Measurements from ENCODE around the gene DTNBP1.

DTNBP1 gene

DNA sequence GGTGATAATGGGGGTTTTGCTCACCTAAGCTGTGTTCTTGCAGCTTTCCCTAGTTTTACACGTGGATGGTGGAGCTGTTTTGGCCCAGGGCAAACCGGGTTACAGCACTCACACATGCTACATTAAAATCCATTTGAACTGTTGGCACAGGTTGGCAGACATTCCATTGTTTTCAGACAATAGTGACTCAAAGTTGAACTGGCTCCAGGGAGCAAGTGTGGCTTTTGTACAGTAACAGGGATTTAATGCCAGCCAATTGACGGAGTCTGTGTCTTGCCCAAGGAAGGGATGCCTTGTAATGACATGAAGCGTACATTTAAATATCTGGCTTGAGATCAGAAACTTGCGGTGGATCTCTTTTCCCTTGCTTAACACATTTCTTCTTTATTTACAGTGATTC is 183.1 kb downstream of the DTNBP1 start:
- WGBS (ENCODE audit: extremely low coverage, insufficient coverage, low lambda C conversion rate) = no CpG with 5 or more reads among the region's 5 CpGs
- Histone ChIP-seq H3K23ac (ENCODE audit: low read length) (no peak overlapping the region), H3K79me2 (ENCODE audit: control insufficient read depth, insufficient read depth, low read length) (peaks cover 57% of the 10 kb centered on the region), H2AK5ac (ENCODE audit: low read length) (no peak overlapping the region), H3K79me1 (ENCODE audit: low read length) (peaks cover 19% of the 10 kb centered on the region), H2BK120ac (ENCODE audit: low read depth, low read length) (no peak overlapping the region), H2BK15ac (replicated peaks; ENCODE audit: low read depth) (no peak overlapping the region), H3K27ac (ENCODE audit: low read depth, low read length) (no peak overlapping the region), H3K9ac (ENCODE audit: low read length) (no peak overlapping the region), H3K4me1 (ENCODE audit: control insufficient read depth, low read depth, low read length) (peaks cover 4% of the 10 kb centered on the region), H3K4ac (ENCODE audit: low read depth, low read length) (no peak overlapping the region), H3K4me3 (ENCODE audit: low read length) (no peak overlapping the region), H3K36me3 (ENCODE audit: control insufficient read depth, insufficient read depth, low read length) (no peaks in the 10 kb centered on the region), H3K56ac (ENCODE audit: low read length) (peak overlapping the region; percentile 40), H2BK5ac (ENCODE audit: low read length) (no peak overlapping the region), H3K18ac (ENCODE audit: low read length) (no peak overlapping the region), H4K5ac (ENCODE audit: low read length) (no peak overlapping the region), H3K27me3 (ENCODE audit: insufficient read depth, low read length, poor library complexity) (no peaks in the 10 kb centered on the region), H4K8ac (ENCODE audit: low read depth, low read length) (no peak overlapping the region), H3K4me2 (ENCODE audit: low read length) (no peak overlapping the region)
- DNase-seq = no peak

- Histone ChIP-seq H3K4me1 (ENCODE audit: control insufficient read depth, low read depth, low read length) (peaks cover 3% of the 10 kb centered on the region), H3K4me3 (ENCODE audit: low read length) (no peak overlapping the region), H3K56ac (ENCODE audit: low read length) (no peak overlapping the region), H4K8ac (ENCODE audit: low read depth, low read length) (no peak overlapping the region), H3K36me3 (ENCODE audit: control insufficient read depth, insufficient read depth, low read length) (no peaks in the 10 kb centered on the region), H2BK15ac (replicated peaks; ENCODE audit: low read depth) (no peak overlapping the region), H3K27me3 (ENCODE audit: insufficient read depth, low read length, poor library complexity) (no peaks in the 10 kb centered on the region), H3K79me2 (ENCODE audit: control insufficient read depth, insufficient read depth, low read length) (peaks cover 48% of the 10 kb centered on the region), H3K23ac (ENCODE audit: low read length) (no peak overlapping the region), H3K4ac (ENCODE audit: low read depth, low read length) (no peak overlapping the region), H3K79me1 (ENCODE audit: low read length) (peaks cover 14% of the 10 kb centered on the region), H4K5ac (ENCODE audit: low read length) (no peak overlapping the region), H2BK120ac (ENCODE audit: low read depth, low read length) (no peak overlapping the region), H3K27ac (ENCODE audit: low read depth, low read length) (no peak overlapping the region), H2BK5ac (ENCODE audit: low read length) (no peak overlapping the region), H2AK5ac (ENCODE audit: low read length) (no peak overlapping the region), H3K4me2 (ENCODE audit: low read length) (no peak overlapping the region), H3K18ac (ENCODE audit: low read length) (no peak overlapping the region), H3K9ac (ENCODE audit: low read length) (no peak overlapping the region)
- WGBS (ENCODE audit: extremely low coverage, insufficient coverage, low lambda C conversion rate) = no CpG with 5 or more reads among the region's 5 CpGs
- no peak for DNase-seq
These were observed 185.1 kb downstream of the DTNBP1 start for GRCh38 chr6:15477746-15478145.

DNA sequence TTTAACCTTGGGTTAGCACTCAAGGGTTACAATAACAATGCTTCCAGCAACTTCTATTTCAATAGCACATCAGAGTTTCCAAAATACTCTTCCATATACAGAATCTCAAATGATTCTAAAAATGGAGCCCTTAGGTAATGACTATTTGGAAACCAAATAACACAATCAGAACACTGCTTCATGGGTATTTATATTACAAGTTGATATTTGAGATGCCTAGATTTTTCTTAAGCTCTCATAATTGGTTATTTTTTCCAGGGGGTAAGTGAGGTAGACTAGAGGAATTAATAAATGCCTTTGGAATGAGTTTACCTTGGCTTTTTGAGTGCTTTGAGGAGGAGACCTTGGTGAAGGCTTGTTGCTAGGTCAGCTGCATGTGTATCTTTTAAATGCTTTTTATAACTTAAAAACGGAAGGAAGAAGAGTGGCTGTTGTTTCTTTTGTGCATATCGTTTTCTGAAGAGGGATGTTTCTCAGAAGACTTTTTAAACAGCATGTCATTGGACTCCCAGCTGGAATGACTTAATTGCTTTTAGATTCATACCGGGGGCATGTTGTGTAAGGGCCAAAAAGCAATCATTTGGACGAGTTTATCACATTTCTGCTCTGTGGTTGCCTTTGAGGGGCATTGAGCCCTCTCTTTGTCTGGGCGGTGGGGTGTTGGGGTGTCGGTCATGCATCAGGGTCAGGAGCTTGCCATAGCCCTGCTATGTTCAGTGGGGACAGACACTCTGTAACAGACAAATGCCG is 186.0 kb downstream of the DTNBP1 start:
- Histone ChIP-seq H4K5ac (ENCODE audit: low read length) (no peak overlapping the region), H3K79me2 (ENCODE audit: control insufficient read depth, insufficient read depth, low read length) (peaks cover 49% of the 10 kb centered on the region), H3K56ac (ENCODE audit: low read length) (no peak overlapping the region), H3K4ac (ENCODE audit: low read depth, low read length) (no peak overlapping the region), H2BK120ac (ENCODE audit: low read depth, low read length) (no peak overlapping the region), H3K4me2 (ENCODE audit: low read length) (no peak overlapping the region), H2BK15ac (replicated peaks; ENCODE audit: low read depth) (no peak overlapping the region), H3K79me1 (ENCODE audit: low read length) (peaks cover 18% of the 10 kb centered on the region), H2BK5ac (ENCODE audit: low read length) (no peak overlapping the region), H3K9ac (ENCODE audit: low read length) (no peak overlapping the region), H3K36me3 (ENCODE audit: control insufficient read depth, insufficient read depth, low read length) (no peaks in the 10 kb centered on the region), H3K23ac (ENCODE audit: low read length) (no peak overlapping the region), H3K27ac (ENCODE audit: low read depth, low read length) (no peak overlapping the region), H3K4me1 (ENCODE audit: control insufficient read depth, low read depth, low read length) (peaks cover 3% of the 10 kb centered on the region), H2AK5ac (ENCODE audit: low read length) (no peak overlapping the region), H3K27me3 (ENCODE audit: insufficient read depth, low read length, poor library complexity) (no peaks in the 10 kb centered on the region), H3K4me3 (ENCODE audit: low read length) (no peak overlapping the region), H3K18ac (ENCODE audit: low read length) (no peak overlapping the region), H4K8ac (ENCODE audit: low read depth, low read length) (no peak overlapping the region)
- WGBS (ENCODE audit: extremely low coverage, insufficient coverage, low lambda C conversion rate) = no CpG with 5 or more reads among the region's 7 CpGs
- DNase-seq = no peak

DNA sequence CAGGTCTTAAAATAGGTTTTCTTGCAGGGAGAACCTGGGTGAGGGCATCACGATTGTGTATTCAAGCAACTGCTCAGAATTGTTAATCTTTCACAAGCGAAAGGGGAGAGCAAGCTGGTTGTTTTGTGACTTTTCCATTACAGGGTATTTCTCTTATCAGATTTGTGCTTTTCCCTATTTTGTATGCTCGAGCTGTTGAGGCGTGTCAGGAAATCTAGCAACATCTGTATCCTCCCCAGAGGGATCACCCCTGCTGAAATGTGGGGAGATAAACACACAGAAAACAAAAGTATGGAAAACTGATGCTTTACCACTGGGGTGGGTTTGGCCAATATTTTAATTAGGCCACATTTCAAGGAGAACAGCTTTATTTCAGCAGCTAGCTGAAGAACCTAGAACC is 187.0 kb downstream of the DTNBP1 start:
- Histone ChIP-seq H3K56ac (ENCODE audit: low read length) (no peak overlapping the region), H4K5ac (ENCODE audit: low read length) (no peak overlapping the region), H3K27ac (ENCODE audit: low read depth, low read length) (no peak overlapping the region), H3K27me3 (ENCODE audit: insufficient read depth, low read length, poor library complexity) (no peaks in the 10 kb centered on the region), H3K9ac (ENCODE audit: low read length) (no peak overlapping the region), H2BK15ac (replicated peaks; ENCODE audit: low read depth) (no peak overlapping the region), H3K4me3 (ENCODE audit: low read length) (no peak overlapping the region), H3K4me1 (ENCODE audit: control insufficient read depth, low read depth, low read length) (peaks cover 3% of the 10 kb centered on the region), H3K18ac (ENCODE audit: low read length) (no peak overlapping the region), H3K23ac (ENCODE audit: low read length) (no peak overlapping the region), H3K4ac (ENCODE audit: low read depth, low read length) (no peak overlapping the region), H3K36me3 (ENCODE audit: control insufficient read depth, insufficient read depth, low read length) (no peaks in the 10 kb centered on the region), H4K8ac (ENCODE audit: low read depth, low read length) (no peak overlapping the region), H3K79me2 (ENCODE audit: control insufficient read depth, insufficient read depth, low read length) (peaks cover 50% of the 10 kb centered on the region), H2BK120ac (ENCODE audit: low read depth, low read length) (no peak overlapping the region), H2BK5ac (ENCODE audit: low read length) (no peak overlapping the region), H2AK5ac (ENCODE audit: low read length) (no peak overlapping the region), H3K79me1 (ENCODE audit: low read length) (peaks cover 21% of the 10 kb centered on the region), H3K4me2 (ENCODE audit: low read length) (no peak overlapping the region)
- DNase-seq = no peak
- no CpG with 5 or more reads among the region's 4 CpGs for WGBS (ENCODE audit: extremely low coverage, insufficient coverage, low lambda C conversion rate)

GRCh38 chr6:15475261-15475660 is 187.6 kb downstream of the DTNBP1 start:
- no peak overlapping the region for H2BK15ac ChIP-seq (replicated peaks; ENCODE audit: low read depth)
- H3K4me1 ChIP-seq (ENCODE audit: control insufficient read depth, low read depth, low read length) = peaks cover 3% of the 10 kb centered on the region
- H2BK120ac ChIP-seq (ENCODE audit: low read depth, low read length) = no peak overlapping the region
- no peak overlapping the region for H3K4ac ChIP-seq (ENCODE audit: low read depth, low read length)
- H4K8ac ChIP-seq (ENCODE audit: low read depth, low read length) = no peak overlapping the region
- H3K79me1 ChIP-seq (ENCODE audit: low read length) = peaks cover 25% of the 10 kb centered on the region
- no peak overlapping the region for H3K4me2 ChIP-seq (ENCODE audit: low read length)
- H3K27me3 ChIP-seq (ENCODE audit: insufficient read depth, low read length, poor library complexity) = no peaks in the 10 kb centered on the region
- no peak overlapping the region for H3K18ac ChIP-seq (ENCODE audit: low read length)
- H3K27ac ChIP-seq (ENCODE audit: low read depth, low read length) = no peak overlapping the region
- no peak overlapping the region for H2BK5ac ChIP-seq (ENCODE audit: low read length)
- no peak for DNase-seq
- H3K79me2 ChIP-seq (ENCODE audit: control insufficient read depth, insufficient read depth, low read length) = peaks cover 52% of the 10 kb centered on the region
- H3K23ac ChIP-seq (ENCODE audit: low read length) = no peak overlapping the region
- H2AK5ac ChIP-seq (ENCODE audit: low read length) = no peak overlapping the region
- WGBS (ENCODE audit: extremely low coverage, insufficient coverage, low lambda C conversion rate) = no CpG with 5 or more reads among the region's 6 CpGs
- H3K4me3 ChIP-seq (ENCODE audit: low read length) = no peak overlapping the region
- no peak overlapping the region for H3K9ac ChIP-seq (ENCODE audit: low read length)
- H4K5ac ChIP-seq (ENCODE audit: low read length) = no peak overlapping the region
- no peaks in the 10 kb centered on the region for H3K36me3 ChIP-seq (ENCODE audit: control insufficient read depth, insufficient read depth, low read length)
- no peak overlapping the region for H3K56ac ChIP-seq (ENCODE audit: low read length)

DNA sequence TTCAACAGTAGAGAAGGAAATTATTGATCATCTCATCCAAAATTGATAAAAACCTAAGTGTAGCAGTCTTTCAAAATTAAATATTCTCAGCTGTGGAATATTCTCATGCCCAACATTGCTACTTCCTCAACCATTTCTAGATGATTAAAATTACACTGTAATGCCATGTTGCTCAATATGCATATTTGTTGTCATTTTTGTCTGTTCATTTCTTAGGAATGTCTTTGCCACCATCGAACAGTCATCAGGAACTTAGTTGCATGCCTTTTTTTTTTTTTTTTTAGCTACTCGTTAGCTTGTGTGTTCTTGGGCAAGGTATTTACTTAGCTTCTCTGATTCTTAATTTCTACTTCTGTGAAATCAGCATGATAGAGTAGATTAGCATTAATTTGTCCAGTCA is 188.6 kb downstream of the DTNBP1 start:
- H3K36me3 ChIP-seq (ENCODE audit: control insufficient read depth, insufficient read depth, low read length) = no peaks in the 10 kb centered on the region
- WGBS (ENCODE audit: extremely low coverage, insufficient coverage, low lambda C conversion rate) = no CpG with 5 or more reads among the region's 2 CpGs
- H3K4me3 ChIP-seq (ENCODE audit: low read length) = no peak overlapping the region

More for the DNA sequence above, 188.6 kb downstream of the DTNBP1 start:
- no peak overlapping the region for H2BK5ac ChIP-seq (ENCODE audit: low read length)
- H3K18ac ChIP-seq (ENCODE audit: low read length) = no peak overlapping the region
- no peak overlapping the region for H3K4ac ChIP-seq (ENCODE audit: low read depth, low read length)
- no peaks in the 10 kb centered on the region for H3K27me3 ChIP-seq (ENCODE audit: insufficient read depth, low read length, poor library complexity)
- H3K23ac ChIP-seq (ENCODE audit: low read length) = no peak overlapping the region
- H3K79me1 ChIP-seq (ENCODE audit: low read length) = peaks cover 23% of the 10 kb centered on the region
- H2AK5ac ChIP-seq (ENCODE audit: low read length) = no peak overlapping the region
- H3K4me2 ChIP-seq (ENCODE audit: low read length) = no peak overlapping the region
- H4K5ac ChIP-seq (ENCODE audit: low read length) = no peak overlapping the region
- no peak for DNase-seq
- no peak overlapping the region for H3K27ac ChIP-seq (ENCODE audit: low read depth, low read length)
- H2BK15ac ChIP-seq (replicated peaks; ENCODE audit: low read depth) = no peak overlapping the region
- no peak overlapping the region for H2BK120ac ChIP-seq (ENCODE audit: low read depth, low read length)
- no peaks in the 10 kb centered on the region for H3K4me1 ChIP-seq (ENCODE audit: control insufficient read depth, low read depth, low read length)
- no peak overlapping the region for H3K9ac ChIP-seq (ENCODE audit: low read length)
- H3K56ac ChIP-seq (ENCODE audit: low read length) = no peak overlapping the region
- peaks cover 47% of the 10 kb centered on the region for H3K79me2 ChIP-seq (ENCODE audit: control insufficient read depth, insufficient read depth, low read length)
- H4K8ac ChIP-seq (ENCODE audit: low read depth, low read length) = no peak overlapping the region

Measured in mesendoderm (in vitro differentiated cells).